GM19372 (cell line): ENCODE measurements around the gene RNH1.

Source experiments
- ATAC-seq: cut with Tn5 transposase; IDR thresholded peaks from one replicate; pipeline ENCODE4 v1.9.1; 2021; ENCODE audit warnings: mild to moderate bottlenecking, low read depth, moderate library complexity; ENCODE audit not compliant: unreplicated experiment

Gene RNH1

GRCh38 chr11:506995-507726 lies at the start of gene RNH1:
TSS of gene RNH1 (minus strand) at chr11:507242. CDS start at chr11:502162, 5,080 bp downstream.
- peak; percentile 62 for ATAC-seq

DNA sequence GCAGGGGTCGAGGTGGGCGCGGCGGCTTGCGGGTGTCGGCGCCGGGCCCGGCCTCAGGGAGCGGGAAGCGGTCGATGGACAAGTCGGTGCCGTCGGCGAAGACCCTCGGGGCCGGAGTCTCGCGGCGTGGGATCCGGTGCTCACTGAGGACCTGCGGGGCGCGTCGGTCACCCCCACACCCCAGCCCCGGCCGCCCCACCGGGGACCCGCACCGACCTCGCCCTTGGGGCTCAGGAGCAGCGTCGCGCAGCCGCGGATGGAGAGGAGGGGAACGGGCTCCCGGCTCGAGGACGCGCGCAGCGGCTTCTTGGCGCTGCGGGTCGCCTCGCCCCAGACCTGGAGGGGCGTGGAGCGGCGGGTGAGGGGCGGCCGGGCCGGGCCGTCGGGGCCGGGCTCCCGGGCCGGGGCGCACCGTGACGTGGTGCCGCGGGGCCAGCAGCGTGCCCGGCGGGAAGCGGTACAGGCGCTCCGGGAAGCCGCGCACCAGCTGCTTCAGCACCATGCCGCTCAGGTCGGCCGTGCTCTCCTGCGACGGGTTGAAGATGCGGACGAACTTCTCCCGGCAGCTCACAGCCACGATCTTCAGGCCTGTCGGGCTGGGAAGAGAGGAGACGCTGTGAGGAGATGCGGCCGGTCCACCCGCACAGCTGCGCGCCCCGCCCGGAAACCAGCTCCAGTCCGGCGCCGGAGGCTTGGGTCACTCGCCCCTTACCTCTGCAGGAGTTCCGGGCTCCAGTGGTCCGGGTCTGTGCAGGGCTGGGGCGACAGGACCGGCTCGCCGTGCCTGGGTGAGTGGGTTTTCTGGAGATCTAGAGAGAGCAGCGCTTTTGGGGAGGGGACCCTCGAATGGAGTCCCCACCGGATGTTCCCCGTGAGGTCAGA lies 49.0 kb upstream of the RNH1 start:
- ATAC-seq, result no peak

DNA sequence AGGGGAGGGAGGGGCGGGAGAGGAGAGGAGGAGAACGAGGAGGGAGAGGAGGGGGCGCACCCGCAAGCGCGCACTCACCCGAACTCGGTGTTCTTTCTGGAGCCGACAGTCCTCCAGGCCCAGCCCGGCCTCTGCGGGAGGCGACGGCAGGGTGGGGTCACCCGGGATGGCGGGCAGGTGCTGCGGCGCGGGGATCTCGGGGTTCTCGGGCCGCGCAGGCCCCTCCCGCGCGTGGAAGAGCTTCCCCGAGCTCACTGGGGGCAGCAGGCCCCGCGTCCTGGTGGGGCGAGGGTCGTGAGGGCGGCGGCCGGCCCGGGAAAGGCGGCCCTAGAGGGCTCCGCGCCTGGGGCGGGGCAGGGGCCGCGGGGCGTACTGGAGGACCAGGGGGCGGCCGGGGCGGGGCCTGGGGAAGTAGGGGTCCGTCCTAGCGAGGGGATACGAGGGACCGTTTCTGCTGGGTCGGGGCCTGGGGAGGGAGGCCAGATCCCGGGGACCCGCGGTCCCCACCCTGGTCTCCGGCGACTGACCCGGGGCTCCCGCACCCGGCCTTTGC lies 48.3 kb upstream of the RNH1 start:
- no peak for ATAC-seq

- no peak for ATAC-seq
Measured at GRCh38 chr11:554428-555226, 47.6 kb upstream of the RNH1 start.

DNA sequence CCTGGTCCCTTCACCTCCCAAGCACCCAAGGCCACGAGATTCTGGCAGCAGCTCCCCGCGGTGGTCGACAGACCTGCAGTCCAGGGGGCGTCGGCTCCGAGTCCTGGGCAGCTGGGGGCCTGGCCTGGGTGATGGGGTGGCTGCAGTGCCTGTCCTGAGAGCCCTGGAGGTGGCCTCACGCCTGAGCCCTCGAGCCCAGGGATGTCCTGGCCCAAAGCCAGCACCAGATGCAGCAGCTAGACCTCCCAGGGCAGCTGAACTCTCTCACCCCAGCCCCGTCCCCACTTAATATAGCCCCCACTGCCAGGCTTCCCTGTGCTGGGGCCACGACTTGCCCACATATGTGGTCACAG lies 46.9 kb upstream of the RNH1 start:
- no peak for ATAC-seq

GRCh38 chr11:553083-553987 lies 46.3 kb upstream of the RNH1 start:
- ATAC-seq, result no peak

DNA sequence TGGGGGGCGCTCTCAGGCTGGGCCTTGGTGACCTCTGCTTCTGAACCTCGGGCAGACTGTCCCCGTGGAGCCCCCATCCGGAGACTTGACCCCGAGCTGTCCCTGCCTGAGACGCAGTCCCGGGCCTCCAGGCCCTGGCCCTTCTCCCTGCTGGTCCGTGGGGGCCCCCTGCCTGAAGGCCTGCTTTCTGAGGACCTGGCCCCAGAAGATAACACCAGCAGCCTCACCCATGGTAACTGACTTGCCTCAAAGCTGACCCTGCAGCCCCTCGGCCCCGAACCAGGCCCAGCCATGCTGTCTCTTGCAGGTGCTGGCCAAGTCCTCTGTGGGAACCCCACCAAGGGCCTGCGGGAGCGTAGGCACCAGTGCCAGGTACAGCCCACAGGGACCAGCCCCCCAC lies 44.6 kb upstream of the RNH1 start:
- no peak for ATAC-seq

- ATAC-seq, result no peak
Measured at GRCh38 chr11:551131-551530, 44.1 kb upstream of the RNH1 start.

DNA sequence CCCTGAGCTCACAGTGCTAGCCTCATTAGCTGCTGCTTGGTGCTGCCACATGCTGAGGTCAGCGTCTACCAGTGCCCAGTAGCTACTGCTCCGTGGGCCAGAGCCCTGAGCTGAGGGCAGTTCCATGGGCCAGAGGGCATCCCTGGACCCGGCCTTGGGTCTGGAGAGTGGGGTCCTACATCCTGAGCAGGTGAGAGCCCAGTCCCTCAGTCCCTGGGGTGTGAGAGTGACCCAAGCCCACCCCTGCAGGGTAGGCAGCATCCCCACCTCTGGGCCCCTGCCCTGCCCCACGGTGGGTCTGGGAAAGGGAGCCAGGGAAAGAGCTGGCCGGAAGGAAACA lies 43.7 kb upstream of the RNH1 start:
- ATAC-seq, result no peak

- no peak for ATAC-seq
Measured at GRCh38 chr11:550021-550745, 43.1 kb upstream of the RNH1 start.

DNA sequence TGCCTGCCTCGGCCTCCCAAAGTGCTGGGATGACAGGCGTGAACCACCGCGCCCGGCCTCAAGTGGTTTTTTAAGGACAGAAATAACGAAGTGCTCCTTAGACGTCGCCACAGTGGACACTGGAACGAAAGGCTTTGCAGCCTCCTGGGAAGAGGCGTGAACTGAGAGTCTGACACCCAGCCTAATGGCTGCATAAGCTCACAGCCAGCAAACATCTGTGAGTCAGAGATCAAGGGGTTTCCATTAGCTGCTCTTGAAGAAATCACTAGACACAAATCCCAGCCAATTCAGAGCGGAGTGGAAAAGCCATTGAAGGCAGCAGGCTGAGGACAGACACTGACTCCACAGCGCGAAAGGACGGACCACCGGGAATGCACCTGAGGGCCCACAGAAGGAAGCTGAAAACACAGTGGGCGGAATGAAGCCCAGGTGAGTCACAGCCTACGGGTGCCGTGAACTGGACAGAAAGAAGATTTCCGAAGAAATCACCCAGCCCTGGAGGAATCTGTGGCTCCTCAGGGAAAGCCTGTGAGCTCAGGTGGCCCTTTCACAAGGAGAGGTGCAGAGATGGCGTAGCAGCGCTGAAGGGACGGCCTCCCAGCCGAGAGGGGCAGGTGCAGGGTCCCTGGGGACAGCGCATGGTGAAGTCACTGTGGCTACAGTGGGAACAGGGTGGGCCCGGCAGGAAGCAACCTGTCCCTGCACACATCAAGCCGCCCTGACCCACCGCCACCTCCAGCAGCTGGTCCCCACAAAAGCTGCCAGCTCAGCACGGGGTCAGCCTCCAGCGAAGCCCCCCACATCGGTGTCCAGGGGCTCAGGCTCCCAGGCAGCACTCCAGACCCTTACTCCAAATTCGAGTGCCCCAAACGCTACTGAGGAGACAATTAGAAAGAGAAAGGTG lies 41.9 kb upstream of the RNH1 start:
- ATAC-seq, result no peak

GRCh38 chr11:545171-545570 lies 38.1 kb upstream of the RNH1 start:
- ATAC-seq, result no peak

DNA sequence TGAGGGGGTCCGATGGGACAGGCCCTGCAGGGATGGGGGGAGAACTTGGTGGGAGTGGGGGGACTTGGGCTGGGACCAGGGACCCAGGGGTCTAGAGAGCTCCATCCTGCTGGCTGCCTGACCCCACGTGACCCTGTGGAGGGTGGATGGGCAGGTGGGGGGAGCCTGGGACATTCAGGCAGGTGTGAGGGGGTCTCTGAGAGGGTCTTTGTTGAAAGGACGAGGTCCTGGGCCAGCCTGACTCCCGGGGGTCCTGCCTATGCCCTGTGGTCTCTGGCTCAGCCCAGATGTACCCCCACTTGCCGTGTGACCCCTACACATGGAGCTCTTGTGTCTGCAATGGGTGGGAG lies 37.8 kb upstream of the RNH1 start:
- ATAC-seq, result no peak

DNA sequence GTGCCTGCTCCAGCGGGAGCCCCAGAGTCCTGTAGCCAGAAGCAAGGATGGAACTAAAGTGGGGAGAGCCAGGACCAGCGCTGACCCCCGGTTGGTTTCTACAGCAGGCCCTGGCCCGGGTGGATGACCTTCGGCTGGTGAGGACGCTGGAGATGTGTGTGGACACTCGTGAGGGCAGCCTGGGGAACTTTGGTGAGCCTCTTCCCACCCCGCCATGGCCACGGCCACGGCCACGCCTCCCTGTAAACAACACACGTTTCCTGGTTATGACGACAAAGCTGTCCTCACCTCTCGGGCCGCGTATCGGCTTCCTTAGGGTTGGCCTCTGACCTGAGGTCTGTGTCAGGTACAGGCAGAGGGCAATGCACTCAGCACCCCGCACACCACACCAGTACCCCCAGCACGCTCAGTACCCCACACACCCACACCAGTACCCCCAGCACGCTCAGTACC lies 34.4 kb upstream of the RNH1 start:
- no peak for ATAC-seq

DNA sequence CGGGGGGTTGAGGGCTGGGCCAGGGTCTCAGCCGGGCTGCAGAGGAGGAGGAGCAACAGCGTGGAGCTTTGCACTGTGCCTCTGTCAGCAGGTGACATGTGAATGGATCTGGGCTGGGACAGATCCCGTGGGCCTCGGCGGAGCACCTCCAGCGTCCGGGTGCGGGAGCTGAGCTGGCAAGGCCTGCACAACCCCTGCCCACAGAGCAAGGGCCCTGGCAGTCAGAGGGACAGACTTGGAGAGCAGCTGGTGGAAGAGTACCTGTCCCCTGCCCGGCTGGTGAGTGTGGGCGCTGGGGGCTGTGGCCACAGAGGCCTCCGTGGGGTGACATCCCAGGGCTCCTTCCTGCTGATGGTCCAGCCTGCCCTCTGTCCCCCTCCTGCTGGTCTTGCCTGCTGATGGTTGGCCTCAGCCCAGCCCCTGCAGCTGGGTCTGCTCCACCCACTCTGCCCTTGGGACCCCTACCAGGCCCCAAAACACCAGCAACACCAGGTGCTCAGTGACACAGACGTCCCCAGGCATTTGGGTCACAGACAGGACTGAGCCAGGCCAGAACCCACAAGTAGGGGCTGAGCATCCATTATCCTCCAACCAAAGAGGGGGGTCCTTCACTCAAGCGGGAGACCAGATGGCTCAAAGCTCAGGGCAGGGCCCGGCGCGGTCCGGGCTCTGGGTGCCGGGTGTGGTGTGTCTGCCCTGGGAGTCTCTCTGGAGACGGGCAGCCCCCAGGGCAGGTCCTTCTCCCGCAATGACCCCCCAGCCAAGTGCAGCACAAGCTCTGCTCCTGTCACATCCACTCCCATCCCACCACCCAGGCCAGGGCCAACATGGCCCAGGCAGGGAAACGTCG lies 33.8 kb upstream of the RNH1 start:
- ATAC-seq, result no peak

GRCh38 chr11:539971-540481 lies 33.0 kb upstream of the RNH1 start:
- ATAC-seq, result no peak

GRCh38 chr11:538431-539051 lies 31.5 kb upstream of the RNH1 start:
- no peak for ATAC-seq
